HG03097 (cell line): ENCODE measurements around the gene RBM44.
"Not testable (repeated sequence)": the region's sequence is repeated elsewhere in the genome, so short reads cannot be mapped to it uniquely, and the experiment has no call there.

Experiments used
- ATAC-seq: cut with Tn5 transposase; IDR thresholded peaks from one replicate; pipeline ENCODE4 v1.9.1; 2021; ENCODE audit not compliant: unreplicated experiment, low FRiP score

RBM44 gene

DNA sequence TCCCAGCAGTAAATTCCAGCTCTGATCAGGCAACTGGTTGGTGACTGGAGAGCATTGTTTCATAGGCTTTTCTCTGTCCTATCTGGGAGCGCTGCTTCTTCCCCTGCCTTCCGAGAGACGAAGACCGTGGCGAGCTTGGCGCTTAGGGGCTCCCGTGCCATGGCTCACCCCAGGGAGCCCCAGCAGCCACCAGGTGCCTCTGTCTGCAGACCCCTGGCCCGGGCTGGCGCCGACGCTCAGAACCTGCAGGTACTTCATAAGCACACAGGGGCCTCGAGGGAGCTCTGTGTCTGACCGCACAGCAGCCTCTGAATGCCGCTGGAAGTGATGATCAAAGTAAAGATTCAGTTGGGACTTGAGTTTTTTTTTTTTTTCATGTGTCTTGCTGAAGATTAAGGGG, 19.1 kb upstream of the RBM44 start:
- ATAC-seq = no peak

DNA sequence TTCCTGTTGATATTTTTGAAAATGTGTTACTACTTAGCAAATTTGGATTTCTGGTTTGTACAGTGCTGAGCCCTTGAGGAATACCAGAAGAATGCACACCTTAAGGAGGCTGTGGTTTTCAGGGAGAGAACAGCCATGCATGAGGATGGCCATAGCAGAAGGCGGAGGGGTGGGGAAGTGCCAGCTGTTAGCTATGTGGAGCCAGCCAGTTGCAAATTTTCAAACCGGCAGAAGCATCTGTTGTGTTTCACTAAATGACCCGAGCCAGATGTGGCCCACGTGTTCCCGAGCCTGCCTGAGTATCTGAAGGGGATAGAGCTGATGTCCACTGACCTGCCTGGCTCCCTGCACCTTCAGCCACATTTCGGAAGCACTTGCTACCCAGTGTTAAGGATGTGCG, 16.4 kb upstream of the RBM44 start:
- ATAC-seq = no peak

DNA sequence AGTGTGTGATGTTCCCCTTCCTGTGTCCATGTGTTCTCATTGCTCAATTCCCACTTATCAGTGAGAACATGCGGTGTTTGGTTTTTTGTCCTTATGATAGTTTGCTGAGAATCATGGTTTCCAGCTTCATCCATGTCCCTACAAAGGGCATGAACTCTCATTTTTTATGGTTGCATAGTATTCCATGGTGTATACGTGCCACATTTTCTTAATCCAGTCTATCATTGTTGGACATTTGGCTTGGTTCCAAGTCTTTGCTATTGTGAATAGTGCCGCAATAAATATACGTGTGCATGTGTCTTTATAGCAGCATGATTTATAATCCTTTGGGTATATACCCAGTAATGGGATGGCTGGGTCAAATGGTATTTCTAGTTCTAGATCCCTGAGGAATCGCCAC, 14.9 kb upstream of the RBM44 start:
- not testable (repeated sequence) for ATAC-seq

DNA sequence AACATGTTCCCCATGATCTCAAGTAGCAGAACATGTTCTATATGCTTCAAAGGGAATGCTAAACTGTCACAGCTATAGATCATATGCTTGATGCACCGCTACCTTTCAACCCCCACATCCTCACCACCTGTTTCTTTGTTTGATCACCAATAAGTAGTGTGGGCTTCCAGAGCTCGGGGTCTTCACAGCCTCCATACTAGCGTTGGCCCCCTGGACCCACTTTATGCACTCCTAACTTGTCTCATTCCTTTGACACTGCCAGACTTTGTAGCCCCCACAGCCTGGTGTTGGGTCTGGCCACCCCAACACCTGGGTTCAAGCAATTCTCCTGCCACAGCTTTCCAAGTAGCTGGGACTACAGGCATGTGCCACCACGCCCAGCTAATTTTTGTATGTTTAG, 11.6 kb upstream of the RBM44 start:
- no peak for ATAC-seq

DNA sequence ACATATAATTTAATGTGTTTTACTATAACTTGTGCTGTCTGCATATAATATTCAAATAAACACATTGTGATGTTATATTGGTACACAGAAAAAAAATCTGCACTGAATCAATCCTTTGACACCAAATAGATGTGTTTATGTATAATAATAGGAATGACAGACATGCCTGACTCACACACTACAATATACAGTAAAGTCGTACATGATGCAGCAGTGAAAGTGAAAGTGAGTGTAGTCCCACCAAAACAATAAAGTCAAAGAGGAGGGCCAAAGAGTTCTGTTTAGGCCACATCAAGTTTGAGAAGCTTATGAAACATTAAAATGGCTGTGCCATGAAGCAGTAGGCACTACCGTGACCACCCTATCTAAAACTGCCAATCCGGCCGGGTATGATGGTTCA, 8.2 kb upstream of the RBM44 start:
- ATAC-seq = no peak

DNA sequence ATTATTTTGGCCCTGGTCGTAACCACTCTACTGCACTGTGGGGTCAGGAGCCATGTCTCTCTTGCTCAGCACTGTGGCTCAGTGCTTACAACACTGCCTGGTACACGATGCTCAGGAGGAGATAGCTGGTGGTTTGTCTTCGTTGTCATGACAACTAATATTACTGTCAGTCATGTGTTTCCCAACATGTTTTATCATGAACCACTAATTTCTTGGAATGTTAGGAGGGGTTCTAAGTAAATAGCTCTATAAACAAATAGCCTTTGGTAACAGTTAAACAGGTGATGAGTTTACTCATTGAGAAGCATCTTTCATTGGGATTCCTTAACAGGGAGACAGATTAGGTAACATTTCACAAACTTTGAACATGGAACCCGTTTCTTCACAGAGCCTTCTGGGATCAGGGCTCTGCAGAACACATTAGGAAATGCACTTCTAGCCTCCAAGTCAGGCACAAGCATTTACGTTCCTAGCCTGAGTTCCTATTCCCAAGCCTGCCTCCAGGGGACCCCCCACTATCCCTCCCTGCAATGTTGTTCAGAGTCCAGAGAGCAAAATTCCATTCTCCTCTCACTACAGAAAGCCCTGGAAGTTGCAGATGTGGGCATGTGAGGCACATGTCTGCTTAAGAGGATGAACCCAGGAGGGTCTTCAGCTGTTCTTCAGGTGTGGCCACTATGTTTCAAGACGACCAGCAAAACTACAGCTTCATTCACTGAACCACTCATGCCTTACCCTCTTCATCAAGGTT, 6.4 kb upstream of the RBM44 start:
- ATAC-seq = no peak

DNA sequence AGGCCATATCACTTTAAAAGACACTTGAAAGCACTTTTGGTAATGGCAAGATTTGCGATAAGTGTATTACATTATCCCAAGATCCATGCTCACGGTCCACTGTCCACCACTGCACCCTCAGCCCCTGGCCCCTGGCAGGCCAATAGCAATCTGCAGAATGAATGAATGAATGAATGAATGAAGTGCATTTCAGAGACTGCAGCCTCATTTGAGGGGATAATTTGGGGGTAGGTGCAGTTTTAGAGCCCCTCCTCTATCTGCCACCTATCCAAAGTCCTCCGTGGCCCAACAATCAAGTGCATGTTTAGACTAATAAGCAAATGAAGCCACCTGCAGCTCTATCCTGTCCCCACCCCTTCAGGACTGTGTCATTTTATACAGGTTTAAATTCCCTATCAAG, 1.3 kb upstream of the RBM44 start:
- ATAC-seq = no peak

DNA sequence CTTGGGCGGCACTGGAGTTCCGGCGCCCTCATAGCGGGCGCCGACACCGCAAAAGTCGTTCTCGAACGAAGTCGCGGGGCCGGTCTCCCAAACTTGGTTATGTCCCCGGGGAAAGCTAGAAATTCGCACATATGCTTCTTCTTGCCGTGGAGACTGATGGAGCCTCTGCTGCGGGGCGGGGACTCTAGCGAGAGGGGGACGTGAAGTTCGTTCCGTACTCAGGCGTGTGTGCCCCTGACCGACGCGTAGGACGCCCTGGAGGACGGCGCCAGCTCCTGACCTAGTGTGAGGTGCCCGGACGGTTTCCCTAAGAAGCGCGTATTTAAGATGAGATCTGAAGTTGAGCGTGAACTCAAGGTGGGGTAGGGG, 465 bp downstream of the RBM44 start:
- ATAC-seq = no peak

DNA sequence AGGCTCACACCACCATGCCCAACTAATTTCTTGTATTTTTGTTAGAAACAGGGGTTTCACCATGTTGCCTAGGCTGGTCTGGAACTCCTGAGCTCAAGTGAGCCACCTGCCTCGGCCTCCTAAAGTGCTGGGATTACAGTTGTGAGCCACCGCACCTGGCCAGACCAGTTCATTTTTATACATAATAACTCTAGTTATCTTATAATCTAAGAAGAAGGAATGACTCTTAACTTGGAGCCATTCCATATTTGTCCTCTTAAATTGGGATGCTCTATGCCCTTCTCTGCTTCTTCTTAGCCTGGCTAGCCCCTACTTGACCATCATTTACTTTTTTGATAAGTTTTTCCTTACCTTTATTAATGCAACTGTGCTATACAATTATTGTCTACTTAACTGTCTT, 2.9 kb downstream of the RBM44 start:
- no peak for ATAC-seq

DNA sequence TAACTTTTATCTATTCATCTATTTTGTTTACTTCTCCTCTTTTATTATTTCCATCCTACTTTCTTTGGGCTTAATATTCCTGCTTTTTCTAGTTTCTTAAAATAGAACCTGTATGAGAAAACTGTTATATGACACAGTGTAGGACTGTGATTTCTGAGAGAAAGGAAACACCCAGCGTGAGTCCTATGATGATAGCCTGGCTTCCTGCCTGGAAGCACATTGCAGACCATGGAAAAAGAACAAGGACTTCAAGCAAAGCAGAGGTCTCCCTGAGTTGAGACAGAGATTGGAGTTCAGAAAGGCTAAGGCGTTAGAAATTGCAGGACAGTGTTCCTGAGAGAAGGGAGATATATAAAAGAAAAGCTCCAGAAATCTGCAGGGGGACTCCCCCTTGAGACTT, 7.8 kb downstream of the RBM44 start:
- no peak for ATAC-seq

DNA sequence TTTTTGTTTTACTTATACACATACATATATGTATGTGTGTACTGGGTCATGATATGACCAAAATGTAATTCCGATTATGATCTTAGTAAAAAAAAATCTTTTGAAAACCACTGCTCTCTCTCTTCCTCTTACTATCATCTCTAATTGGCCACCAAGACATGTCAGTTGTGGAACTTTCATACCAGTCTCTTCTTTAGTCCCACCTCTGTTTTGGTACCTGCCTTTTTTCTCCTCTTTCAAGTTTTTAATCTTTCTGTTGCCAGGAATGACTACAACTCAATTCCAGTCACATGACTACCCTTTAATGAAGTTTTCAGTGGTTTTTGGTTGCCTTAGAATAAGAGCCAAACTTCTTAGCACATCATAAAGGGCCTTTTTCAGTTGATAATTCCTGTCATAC, 17.1 kb downstream of the RBM44 start:
- ATAC-seq = no peak

DNA sequence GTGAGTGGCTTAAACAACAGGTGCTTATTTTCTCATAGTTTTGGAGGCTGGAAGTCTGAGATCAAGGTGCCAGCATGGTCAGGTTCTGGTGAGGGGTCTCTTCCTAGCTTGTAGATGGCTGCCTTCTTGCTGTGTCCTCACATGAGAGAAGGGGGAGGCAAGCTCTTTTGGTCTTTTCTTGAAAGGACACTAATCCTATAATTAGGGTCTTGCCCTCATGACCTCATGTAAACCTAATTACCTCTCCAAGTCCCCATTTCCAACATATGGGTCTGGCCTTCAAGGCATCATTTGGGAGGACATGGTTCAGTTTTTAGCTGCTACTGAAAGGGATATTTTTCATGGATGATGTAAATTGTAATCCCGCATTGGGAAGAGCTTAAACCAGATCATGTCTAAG, 18.0 kb downstream of the RBM44 start:
- ATAC-seq = no peak

DNA sequence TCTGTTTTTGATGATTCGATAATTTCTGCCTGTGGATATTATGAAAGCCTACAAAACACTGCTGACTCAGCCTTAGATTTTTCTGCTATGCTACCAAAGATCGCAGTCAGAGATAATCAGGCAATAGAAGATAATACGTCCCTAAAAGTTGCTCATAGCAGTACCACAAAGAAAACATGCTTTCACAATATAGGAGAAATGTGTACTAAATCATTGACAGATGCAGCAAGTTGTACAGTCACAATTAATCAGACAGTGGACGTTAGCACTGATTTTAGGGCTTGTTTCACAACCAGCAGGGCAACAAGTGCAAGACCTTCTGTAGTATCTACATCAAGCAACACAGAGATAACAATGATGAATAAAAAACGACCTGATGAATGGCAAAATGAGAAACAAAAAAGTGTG, 19.5 kb downstream of the RBM44 start:
- no peak for ATAC-seq

DNA sequence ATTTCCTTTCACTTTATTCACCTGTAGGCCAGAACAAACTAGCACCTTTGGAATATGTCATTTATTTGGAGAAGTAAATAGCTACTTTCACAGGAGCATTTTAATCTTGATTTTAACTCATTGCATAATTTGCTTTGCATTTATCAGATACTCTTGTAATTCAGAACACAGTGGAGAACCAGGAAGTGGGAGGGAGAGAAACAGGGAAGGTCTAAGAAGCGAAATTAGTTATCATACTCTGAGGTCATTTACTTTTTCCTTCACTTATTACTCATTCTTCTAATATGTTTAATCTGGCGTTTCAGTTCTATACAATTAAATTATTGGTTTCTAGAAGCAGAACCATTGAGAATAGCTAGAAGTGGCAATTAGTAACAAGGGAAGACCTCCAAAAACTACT, 20.7 kb downstream of the RBM44 start:
- ATAC-seq = no peak

DNA sequence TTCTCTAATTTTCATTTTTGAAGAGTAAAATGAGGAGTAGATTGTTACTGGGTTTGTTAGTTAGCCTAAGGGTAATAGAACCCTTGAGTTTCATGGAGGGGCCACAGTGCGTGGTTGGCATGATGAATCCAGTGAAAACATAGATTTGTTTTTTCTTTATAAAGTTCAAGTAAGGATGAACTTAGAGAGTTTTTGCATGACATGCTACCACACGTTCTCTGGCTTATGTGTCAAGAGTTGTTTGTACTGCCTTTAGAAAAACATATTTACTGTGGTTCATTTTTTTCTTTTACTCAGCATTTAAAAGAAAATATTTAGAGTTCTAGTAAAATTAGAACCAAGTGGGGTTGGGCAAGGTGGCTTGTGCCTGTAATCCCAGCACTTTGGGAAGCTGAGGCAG, 21.8 kb downstream of the RBM44 start:
- no peak for ATAC-seq

DNA sequence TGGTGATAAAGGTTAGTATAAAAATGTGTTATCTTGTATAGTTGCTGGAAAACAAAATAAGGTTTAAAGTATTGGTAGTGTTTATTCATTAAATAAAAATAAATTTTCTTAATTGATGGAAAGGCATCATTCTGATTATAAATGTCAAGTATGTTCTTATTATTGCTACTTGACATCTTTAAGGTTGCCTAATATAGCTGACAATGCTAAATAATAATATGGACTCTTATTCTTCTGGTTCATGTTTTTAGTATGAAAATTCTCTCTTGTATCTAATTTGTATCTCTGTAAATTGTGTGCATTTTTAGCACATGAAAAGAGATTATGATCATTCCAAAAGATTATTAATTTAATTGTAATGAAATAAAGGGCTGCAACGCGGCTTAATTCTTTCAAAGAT, 25.0 kb downstream of the RBM44 start:
- no peak for ATAC-seq

DNA sequence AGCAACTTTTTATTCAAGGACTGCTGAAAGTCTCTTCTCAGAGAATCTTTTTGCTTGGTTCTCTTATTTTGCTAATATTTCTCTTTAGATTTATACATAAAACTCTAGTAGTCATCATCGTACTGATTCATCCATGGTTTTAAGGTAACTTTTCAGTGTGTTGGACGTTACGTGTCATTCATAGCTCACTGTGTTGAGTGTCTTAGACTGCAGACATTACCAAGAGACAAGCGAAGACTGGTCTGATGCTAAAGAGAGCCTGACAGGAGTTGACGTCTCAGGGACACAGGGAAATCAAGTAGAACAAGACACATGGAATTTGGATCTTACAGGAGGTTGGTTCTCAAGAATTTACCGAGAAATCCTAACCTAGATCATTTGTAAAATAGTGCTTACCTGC, 25.5 kb downstream of the RBM44 start:
- no peak for ATAC-seq

DNA sequence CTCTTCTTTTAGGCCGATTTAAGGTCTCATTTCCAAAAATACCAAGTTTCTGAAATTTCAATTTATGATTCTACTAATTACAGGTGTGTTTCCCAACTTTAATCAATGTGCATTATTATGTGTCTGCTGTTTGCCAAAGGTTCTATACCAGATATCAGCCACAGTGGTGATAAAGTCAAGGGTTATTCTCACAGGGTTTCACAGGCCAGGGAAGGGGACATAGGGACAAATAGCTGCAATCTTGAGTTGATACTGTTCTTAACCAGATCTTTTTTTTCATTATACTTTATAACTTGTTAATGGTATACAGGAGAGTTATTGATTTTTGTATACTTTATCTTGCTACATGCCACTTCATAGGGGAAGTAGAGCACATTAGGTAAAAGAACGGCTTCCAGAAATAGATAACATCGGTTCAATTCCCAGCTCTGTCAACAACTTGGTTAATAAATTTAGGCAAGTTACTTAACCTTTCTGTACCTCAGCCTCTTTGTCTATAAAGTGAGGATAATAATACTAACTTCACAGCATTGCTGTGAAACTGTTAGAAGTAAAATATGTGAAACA, 28.9 kb downstream of the RBM44 start:
- no peak for ATAC-seq

DNA sequence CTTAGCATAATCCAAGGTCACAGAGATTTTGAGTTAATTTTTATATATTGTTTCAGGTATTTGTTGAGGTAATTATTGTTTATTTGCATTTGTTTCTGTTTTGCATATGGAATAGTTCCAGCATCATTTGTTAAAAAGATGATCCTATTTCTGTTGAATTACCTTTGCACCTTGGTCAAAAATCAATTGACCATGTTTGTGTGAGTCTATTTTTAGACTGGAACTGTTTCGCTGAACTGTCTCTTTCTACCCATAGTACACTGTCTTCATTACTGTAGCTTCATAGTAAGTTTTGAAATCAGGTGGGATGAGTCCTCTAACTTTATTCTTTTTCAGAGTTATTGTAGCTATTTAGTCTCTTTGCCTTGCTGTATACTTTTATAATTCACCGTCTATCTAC, 31.9 kb downstream of the RBM44 start:
- no peak for ATAC-seq

DNA sequence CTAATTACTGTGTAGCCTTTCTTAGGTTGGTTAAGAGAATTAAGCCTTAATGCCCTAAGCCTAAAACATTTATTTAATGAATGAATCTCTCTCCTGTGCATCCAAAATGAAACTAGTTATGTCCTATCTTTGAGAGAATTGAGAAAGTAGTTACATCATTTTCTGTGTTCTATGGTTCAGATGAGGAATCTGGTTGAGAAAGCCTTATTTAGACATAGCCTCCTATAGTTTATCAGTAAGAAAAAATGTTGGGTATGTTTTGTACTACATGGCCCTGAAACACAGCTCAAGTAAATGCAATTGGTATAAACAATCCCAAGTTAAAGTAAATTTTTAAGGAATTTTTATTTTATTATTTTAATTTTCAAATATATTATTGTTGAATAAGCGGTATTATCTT, 35.0 kb downstream of the RBM44 start:
- ATAC-seq = no peak

DNA sequence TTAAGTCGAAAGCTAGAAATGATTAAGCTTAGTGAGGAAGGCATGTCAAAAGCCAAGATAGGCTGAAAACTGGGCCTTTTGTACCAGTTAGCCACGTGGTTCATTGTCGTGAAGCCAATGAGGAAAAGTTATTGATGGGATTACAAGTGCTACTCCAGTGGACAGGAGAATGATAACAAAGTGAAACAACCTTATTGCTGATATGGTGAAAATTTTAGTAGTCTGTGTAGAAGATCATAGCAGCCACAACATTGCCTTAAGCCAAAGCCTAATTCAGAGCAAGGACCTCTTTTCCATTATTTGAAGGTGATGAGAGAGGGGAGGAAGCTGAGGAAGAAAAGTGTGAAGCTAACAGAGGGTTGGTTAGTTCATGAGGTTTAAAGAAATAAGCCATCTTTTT, 36.8 kb downstream of the RBM44 start:
- no peak for ATAC-seq

DNA sequence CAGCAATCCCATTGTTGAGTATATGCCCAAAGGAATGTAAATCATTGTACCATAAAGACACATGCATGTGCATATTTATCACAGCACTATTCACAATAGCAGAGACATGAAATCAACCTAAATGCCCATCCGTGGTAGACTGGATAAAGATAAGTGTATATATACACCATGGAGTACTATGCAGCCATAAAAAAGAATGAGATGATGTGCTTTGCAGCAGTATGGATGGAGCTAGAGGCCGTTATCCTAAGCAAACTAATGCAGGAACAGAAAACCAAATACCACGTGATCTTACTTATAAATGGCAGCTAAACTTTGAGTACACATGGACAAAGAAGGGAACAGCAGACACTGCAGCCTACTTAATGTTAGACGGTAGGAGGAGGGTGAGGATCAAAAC, 42.5 kb downstream of the RBM44 start:
- ATAC-seq = no peak

DNA sequence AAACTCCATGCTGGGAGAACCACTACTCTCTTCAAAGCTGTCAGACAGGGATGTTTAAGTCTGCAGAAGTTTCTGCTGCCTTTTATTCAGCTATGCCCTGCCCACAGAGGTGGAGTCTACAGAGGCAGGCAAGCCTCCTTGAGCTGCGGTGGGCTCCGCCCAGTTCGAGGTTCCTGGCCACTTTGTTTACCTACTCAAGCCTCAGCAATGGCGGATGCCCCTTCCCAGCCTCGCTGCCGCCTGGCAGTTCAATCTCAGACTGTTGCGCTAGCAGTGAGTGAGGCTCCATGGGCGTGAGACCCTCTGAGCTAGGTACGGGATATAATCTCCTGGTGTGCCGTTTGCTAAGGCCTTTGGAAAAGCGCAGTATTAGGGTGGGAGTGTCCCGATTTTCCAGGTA, 50.4 kb downstream of the RBM44 start:
- ATAC-seq = not testable (repeated sequence)
